GM18870 (cell line): ENCODE measurements around the gene ST6GALNAC1.

Experiments
- ATAC-seq: cut with Tn5 transposase; IDR thresholded peaks from one replicate; pipeline ENCODE4 v1.9.1; 2021; ENCODE audit warnings: moderate library complexity; ENCODE audit not compliant: unreplicated experiment

Gene ST6GALNAC1

GRCh38 chr17:76585033-76585648, 58.4 kb downstream of the ST6GALNAC1 start:
- ATAC-seq: no peak

GRCh38 chr17:76584427-76585032, 59.0 kb downstream of the ST6GALNAC1 start:
- ATAC-seq: no peak

- no peak for ATAC-seq
Measured at GRCh38 chr17:76582660-76583059, 60.9 kb downstream of the ST6GALNAC1 start.

- ATAC-seq: no peak
Measured at GRCh38 chr17:76581515-76581914, 62.0 kb downstream of the ST6GALNAC1 start.

DNA sequence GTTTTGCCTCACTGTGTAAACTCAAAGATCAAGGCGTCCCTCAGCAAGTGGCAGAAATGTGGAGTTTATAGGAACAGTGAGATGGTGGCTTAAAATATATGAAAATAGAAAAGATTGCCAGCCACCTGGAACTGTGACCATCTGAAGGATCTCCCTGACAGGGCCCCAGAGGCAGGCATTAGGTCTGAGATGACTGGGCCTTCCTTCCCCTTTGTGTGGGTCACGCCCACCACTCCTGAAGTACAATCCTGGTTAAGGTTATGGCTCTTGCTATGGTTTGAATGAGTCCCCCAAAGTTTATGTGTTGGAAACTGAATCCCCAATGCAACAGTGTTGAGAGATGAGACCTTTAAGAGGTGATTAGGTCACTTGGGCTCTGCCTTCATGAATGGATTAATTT, 64.3 kb downstream of the ST6GALNAC1 start:
- ATAC-seq: no peak

DNA sequence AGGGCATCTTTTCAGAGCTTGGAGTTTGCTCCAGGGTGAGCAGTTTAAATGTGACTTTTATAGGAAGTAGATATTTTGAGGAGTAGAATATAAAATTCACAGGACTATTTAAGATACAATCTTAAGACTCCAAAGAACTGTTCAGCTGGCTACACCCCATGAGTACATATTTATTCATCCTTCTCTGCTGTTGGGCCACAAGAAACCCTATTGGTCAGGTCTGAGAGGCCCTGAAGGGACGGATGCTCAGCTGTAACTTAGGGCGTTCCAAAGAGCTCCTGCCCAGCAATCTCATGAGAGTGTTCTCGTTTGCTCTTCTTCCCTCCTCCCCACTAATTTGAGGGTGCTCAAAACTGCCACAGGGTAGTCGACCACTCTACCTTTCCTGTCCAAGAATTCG, 65.2 kb downstream of the ST6GALNAC1 start:
- no peak for ATAC-seq

- ATAC-seq: no peak
Measured at GRCh38 chr17:76577876-76578275, 65.7 kb downstream of the ST6GALNAC1 start.

GRCh38 chr17:76576189-76576588, 67.4 kb downstream of the ST6GALNAC1 start:
- ATAC-seq: no peak

DNA sequence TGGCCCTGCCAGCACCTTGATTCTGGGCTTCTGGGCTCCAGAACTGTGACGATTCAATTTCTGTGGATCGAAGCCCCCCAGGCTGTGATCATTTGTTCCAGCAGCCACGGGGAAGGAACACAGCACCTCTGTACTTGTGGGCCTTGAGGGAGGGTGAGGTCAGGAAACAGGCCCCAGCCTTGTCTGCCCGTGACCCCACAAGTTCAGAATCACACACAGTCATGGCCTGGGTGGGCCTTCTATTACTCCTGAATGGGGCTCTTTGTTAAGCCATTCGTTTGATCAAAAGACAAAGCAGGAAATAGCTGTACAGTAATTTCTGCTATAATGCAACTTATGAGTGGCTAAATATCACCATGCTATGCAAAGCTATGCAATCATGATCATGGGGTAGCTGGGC, 68.0 kb downstream of the ST6GALNAC1 start:
- no peak for ATAC-seq
